ENCODE results near the gene GRWD1.

DNA sequence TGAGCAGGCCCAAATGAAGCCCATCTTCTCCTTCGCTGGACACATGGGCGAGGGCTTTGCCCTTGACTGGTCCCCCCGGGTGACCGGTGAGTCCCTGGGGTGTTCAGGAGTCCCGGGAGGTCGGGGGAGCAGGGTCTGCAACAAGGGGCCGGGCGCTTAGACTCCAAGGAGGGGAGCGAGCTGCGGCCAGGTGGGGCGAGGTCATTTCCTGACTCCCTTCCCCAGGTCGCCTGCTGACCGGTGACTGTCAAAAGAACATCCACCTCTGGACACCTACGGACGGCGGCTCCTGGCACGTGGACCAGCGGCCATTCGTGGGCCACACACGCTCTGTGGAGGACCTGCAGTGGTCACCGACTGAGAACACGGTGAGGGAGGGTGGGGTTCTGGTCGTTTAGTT is 4.7 kb downstream of the GRWD1 start:
- TF ChIP-seq, protein P1, sequence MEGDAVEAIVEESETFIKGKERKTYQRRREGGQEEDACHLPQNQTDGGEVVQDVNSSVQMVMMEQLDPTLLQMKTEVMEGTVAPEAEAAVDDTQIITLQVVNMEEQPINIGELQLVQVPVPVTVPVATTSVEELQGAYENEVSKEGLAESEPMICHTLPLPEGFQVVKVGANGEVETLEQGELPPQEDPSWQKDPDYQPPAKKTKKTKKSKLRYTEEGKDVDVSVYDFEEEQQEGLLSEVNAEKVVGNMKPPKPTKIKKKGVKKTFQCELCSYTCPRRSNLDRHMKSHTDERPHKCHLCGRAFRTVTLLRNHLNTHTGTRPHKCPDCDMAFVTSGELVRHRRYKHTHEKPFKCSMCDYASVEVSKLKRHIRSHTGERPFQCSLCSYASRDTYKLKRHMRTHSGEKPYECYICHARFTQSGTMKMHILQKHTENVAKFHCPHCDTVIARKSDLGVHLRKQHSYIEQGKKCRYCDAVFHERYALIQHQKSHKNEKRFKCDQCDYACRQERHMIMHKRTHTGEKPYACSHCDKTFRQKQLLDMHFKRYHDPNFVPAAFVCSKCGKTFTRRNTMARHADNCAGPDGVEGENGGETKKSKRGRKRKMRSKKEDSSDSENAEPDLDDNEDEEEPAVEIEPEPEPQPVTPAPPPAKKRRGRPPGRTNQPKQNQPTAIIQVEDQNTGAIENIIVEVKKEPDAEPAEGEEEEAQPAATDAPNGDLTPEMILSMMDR (IDR thresholded peaks at IDR 0.05 in 2 of 3, conservative IDR thresholded peaks at IDR 0.05 in 1 of 3; ENCODE audit: control insufficient read depth in 2 of 3, extremely low read depth in 1 of 3, insufficient read depth in 1 of 3, low read depth in 3 of 3, low read length in 3 of 3): no peak
- TF ChIP-seq CHD2 (IDR thresholded peaks at IDR 0.05; ENCODE audit: borderline replicate concordance, low read depth, low read length) (no peak), BCL11A (IDR thresholded peaks at IDR 0.05; ENCODE audit: low read depth, low read length) (no peak), YY1 (IDR thresholded peaks at IDR 0.05; ENCODE audit: low read depth, low read length) (no peak), BHLHE40 (IDR thresholded peaks at IDR 0.05; ENCODE audit: borderline replicate concordance in 1 of 2, low read depth in 2 of 2, low read length in 1 of 2) (no peak), SUZ12 (IDR thresholded peaks at IDR 0.05; ENCODE audit: unreplicated experiment) (no peak), BACH1 (IDR thresholded peaks at IDR 0.05; ENCODE audit: borderline replicate concordance) (no peak), CEBPB (IDR thresholded peaks at IDR 0.05; ENCODE audit: borderline replicate concordance in 1 of 2, low read depth in 2 of 2, low read length in 2 of 2) (no peak), EZH2 (IDR thresholded peaks at IDR 0.05; ENCODE audit: borderline replicate concordance, control insufficient read depth, low read depth, low read length) (no peak), HDAC2 (IDR thresholded peaks at IDR 0.05) (no peak), NFIC (IDR thresholded peaks at IDR 0.05; ENCODE audit: low read depth, low read length) (no peak)
- TF ChIP-seq, protein P2, sequence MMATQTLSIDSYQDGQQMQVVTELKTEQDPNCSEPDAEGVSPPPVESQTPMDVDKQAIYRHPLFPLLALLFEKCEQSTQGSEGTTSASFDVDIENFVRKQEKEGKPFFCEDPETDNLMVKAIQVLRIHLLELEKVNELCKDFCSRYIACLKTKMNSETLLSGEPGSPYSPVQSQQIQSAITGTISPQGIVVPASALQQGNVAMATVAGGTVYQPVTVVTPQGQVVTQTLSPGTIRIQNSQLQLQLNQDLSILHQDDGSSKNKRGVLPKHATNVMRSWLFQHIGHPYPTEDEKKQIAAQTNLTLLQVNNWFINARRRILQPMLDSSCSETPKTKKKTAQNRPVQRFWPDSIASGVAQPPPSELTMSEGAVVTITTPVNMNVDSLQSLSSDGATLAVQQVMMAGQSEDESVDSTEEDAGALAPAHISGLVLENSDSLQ (IDR thresholded peaks at IDR 0.05): no peak

All from GM12878 (cell line).